ENCODE data around the gene TMEM167A. TPM values are rescaled to one million over a fixed set of nuclear protein-coding genes. Genes with fewer than 3 reads are reported as not detected.
A peak's percentile ranks its signal among the peaks of the same experiment; 100 is the strongest.

Gene TMEM167A
- total RNA-seq, 1 donor from 2014 or later = 40.2 TPM

GRCh38 chr5:83055166-83055565 lies 22.0 kb downstream of the TMEM167A start:
- peaks cover 1% of the 10 kb centered on the region for H3K36me3 ChIP-seq (ENCODE audit: control insufficient read depth, insufficient read depth, low read length)
- TF ChIP-seq, protein P1, sequence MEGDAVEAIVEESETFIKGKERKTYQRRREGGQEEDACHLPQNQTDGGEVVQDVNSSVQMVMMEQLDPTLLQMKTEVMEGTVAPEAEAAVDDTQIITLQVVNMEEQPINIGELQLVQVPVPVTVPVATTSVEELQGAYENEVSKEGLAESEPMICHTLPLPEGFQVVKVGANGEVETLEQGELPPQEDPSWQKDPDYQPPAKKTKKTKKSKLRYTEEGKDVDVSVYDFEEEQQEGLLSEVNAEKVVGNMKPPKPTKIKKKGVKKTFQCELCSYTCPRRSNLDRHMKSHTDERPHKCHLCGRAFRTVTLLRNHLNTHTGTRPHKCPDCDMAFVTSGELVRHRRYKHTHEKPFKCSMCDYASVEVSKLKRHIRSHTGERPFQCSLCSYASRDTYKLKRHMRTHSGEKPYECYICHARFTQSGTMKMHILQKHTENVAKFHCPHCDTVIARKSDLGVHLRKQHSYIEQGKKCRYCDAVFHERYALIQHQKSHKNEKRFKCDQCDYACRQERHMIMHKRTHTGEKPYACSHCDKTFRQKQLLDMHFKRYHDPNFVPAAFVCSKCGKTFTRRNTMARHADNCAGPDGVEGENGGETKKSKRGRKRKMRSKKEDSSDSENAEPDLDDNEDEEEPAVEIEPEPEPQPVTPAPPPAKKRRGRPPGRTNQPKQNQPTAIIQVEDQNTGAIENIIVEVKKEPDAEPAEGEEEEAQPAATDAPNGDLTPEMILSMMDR (IDR thresholded peaks at IDR 0.05; ENCODE audit: insufficient read depth, low read length, poor library complexity, severe bottlenecking) = no peak
- H3K4me3 ChIP-seq (ENCODE audit: low read depth, low read length) = no peak overlapping the region
- no peaks in the 10 kb centered on the region for H3K27me3 ChIP-seq (ENCODE audit: control insufficient read depth, insufficient read depth, low read length)
- DNase-seq (ENCODE audit: low read depth) = no peak

DNA sequence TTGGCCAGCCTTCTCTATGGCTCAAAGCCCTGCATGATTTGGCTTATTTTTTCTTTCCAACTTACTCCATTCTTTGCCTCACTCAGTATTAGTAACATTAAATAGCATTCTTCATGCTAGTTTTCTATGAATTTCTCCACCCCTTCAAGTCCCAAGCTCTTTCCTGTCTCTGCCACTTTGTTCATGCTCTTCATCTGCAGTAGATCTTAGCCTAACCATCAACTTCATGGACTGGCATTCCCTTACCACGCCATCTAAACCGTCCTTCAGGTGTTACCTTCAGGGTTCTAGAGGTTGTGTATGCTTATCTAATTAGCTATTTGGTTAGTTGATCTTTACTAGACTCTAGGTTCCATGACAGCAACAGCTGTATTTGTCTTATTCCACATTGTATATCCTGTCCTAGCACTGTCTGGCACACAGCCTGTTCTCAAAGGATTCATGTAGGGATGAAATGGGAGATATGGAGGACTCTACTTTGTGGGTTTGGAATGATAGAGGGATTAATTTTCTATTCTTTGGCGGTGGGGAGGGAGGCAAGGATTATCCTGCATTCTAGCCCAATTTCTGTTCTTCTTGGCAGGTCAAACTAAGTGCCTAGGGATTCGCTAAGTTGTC lies 26.4 kb downstream of the TMEM167A start:
- Histone ChIP-seq H3K4me3 (ENCODE audit: low read depth, low read length) (no peak overlapping the region), H3K27me3 (ENCODE audit: control insufficient read depth, insufficient read depth, low read length) (no peaks in the 10 kb centered on the region), H3K36me3 (ENCODE audit: control insufficient read depth, insufficient read depth, low read length) (peaks cover 1% of the 10 kb centered on the region)
- no peak for DNase-seq (ENCODE audit: low read depth)
- TF ChIP-seq, protein P1 (IDR thresholded peaks at IDR 0.05; ENCODE audit: insufficient read depth, low read length, poor library complexity, severe bottlenecking) = no peak

- Histone ChIP-seq H3K27me3 (ENCODE audit: control insufficient read depth, insufficient read depth, low read length) (no peaks in the 10 kb centered on the region), H3K4me3 (ENCODE audit: low read depth, low read length) (no peak overlapping the region), H3K36me3 (ENCODE audit: control insufficient read depth, insufficient read depth, low read length) (peaks cover 1% of the 10 kb centered on the region)
- DNase-seq (ENCODE audit: low read depth) = no peak
- TF ChIP-seq, protein P1 (IDR thresholded peaks at IDR 0.05; ENCODE audit: insufficient read depth, low read length, poor library complexity, severe bottlenecking) = no peak
These were observed 27.8 kb downstream of the TMEM167A start for GRCh38 chr5:83049370-83049885.

GRCh38 chr5:83048811-83049210 lies 28.4 kb downstream of the TMEM167A start:
- DNase-seq (ENCODE audit: low read depth) = no peak
- TF ChIP-seq, protein P1 (IDR thresholded peaks at IDR 0.05; ENCODE audit: insufficient read depth, low read length, poor library complexity, severe bottlenecking) = no peak
- Histone ChIP-seq H3K36me3 (ENCODE audit: control insufficient read depth, insufficient read depth, low read length) (peaks cover 1% of the 10 kb centered on the region), H3K27me3 (ENCODE audit: control insufficient read depth, insufficient read depth, low read length) (no peaks in the 10 kb centered on the region), H3K4me3 (ENCODE audit: low read depth, low read length) (no peak overlapping the region)

GRCh38 chr5:83048277-83048676 lies 28.9 kb downstream of the TMEM167A start:
- Histone ChIP-seq H3K27me3 (ENCODE audit: control insufficient read depth, insufficient read depth, low read length) (no peaks in the 10 kb centered on the region), H3K36me3 (ENCODE audit: control insufficient read depth, insufficient read depth, low read length) (peaks cover 1% of the 10 kb centered on the region), H3K4me3 (ENCODE audit: low read depth, low read length) (no peak overlapping the region)
- peak; percentile 29 for DNase-seq (ENCODE audit: low read depth)
- TF ChIP-seq, protein P1 (IDR thresholded peaks at IDR 0.05; ENCODE audit: insufficient read depth, low read length, poor library complexity, severe bottlenecking) = no peak

DNA sequence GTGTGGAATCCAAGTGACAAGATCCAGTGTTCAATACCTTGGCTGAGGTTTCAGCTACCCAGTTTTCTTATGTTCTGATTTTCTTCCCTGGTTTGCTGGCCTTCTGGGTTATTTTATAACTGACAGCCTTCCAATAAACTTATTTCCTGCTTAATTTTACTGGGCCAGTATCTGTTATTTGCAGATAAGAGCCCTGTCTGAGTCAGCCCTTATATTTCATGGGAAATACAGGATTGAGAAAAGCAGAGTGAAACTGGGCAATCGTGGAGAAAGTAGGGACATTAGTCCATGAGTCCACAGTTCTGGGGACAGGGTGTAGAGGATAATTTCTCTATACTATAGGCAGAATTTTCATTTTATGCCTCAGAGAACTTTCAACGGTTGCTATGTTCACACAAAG lies 32.3 kb downstream of the TMEM167A start:
- Histone ChIP-seq H3K4me3 (ENCODE audit: low read depth, low read length) (no peak overlapping the region), H3K27me3 (ENCODE audit: control insufficient read depth, insufficient read depth, low read length) (no peaks in the 10 kb centered on the region), H3K36me3 (ENCODE audit: control insufficient read depth, insufficient read depth, low read length) (no peaks in the 10 kb centered on the region)
- TF ChIP-seq, protein P1 (IDR thresholded peaks at IDR 0.05; ENCODE audit: insufficient read depth, low read length, poor library complexity, severe bottlenecking) = no peak
- no peak for DNase-seq (ENCODE audit: low read depth)
